ENCODE data around the gene NRCAM. TPM values are rescaled to one million over a fixed set of nuclear protein-coding genes. Genes with fewer than 3 reads are reported as not detected.
"Not testable (repeated sequence)": the region's sequence is repeated elsewhere in the genome, so short reads cannot be mapped to it uniquely, and the experiment has no call there.

Gene NRCAM
- 1 to 10 TPM in 3 of 4 donors, under 1 TPM in 1; 0.85 to 4.1 (median 2.6) TPM for total RNA-seq

DNA sequence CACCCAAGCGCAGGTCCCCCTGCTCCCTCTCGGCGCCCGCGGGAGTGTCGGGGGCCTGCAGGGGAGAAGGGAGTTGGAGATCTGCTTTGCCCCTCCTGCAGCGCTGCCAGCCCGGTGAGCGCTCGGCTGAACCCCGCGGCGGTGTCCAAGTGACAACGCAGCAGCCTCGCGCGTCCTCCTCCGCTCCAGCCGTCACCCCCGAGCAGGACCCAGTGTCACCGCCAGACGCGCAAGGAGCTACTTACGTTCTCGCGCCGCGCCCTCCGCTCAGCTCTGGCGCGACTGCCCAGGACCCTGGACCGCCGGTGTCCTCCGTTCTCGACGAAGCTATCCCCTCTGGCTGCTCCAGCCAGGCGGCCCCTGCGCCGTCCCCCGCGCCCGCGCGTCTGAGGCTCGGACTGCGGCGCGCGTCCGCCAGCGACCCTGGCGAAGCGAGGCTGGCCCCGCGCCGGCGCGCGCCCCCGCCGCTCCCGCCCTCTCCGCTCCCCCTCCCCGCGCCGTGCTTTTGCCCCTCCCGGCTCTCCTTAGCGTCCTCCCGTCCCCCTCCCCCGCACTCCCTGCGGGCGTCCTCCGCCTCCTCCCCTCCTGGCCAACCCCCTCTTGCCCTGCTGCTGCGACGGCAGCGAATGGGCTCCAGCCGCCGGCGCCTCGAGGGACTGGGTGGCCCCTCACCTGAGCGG is at the start of gene NRCAM:
Gene NRCAM, minus strand, starts transcription at position 439 of the 680 bp plus-strand sequence. CDS start 216,372 bp downstream, outside the sequence.
- TF ChIP-seq CTCF (IDR thresholded peaks at IDR 0.05): no peak
- TF ChIP-seq POLR2A (IDR thresholded peaks at IDR 0.05): no peak

GRCh38 chr7:108504576-108504975 is 48.3 kb upstream of the NRCAM start:
- DNase-seq, H3K9me3 ChIP-seq, H3K4me1 ChIP-seq, H3K4me3 ChIP-seq, H3K27me3 ChIP-seq: not testable (repeated sequence)
- Histone ChIP-seq H3K36me3 (peaks cover 0 to 28% (median 0%) of the 10 kb centered on the region in 3 donors), H3K27ac (peak overlapping the region in 2 of 4 donors; percentile 66 to 71)

More for the DNA sequence above, at the start of gene NRCAM:
- peaks cover 0 to 13% of the 10 kb centered on the region in 2 donors for H3K27me3 ChIP-seq
- peak in 1 of 3 donors; percentile 53 for DNase-seq
- peak within 1 kb of the TSS; percentile 28 to 54 (median 50) for H3K4me3 ChIP-seq
- no peaks in the 10 kb centered on the region for H3K9me3 ChIP-seq
- peaks cover 0 to 22% (median 6%) of the 10 kb centered on the region in 4 donors for H3K4me1 ChIP-seq
- no peaks in the 10 kb centered on the region for H3K36me3 ChIP-seq
- H3K27ac ChIP-seq: no peak within 1 kb of the TSS

DNA sequence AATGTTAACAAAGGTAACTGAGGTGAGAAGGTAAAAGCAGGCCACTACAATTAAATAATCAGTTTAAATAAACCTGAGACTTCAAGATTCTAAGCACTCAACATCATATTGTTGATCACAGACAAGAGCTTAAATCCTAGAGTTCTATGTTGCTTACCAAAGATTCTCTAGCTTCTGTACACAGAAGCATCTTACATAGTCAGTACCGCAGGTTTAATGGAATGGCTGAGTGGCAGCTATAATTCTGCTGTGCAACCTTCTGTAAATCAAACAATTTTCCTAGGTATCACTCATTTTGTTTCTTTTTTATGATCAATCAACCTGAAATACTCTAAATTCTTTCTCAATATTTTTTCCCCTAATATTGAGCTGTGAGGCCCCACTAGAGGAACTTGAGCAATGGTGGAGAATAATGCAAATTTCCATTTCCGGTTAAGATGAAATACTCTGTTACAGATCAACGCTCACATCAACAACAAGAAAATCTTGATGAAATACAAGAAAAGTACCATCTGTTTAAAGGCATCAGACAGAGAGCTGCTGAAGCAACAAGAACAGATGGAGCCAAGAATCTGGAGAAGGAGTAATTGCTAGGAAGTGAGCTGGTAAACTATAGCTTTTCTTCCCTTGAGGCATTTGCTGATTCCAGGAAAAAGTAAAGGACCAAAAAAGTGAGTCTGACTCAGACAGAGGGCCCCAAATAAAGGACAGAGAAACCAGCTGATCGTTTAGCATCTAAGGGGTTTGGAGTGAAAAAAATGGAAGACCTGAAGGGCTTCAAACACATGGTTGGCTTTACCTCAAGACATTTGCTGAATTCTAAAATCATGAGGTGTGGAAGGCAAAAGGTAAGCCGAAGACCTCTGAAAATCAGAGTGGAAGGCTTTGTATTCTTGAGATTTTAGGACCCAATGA is 47.1 kb upstream of the NRCAM start:
- Histone ChIP-seq H3K36me3 (peaks cover 0 to 29% (median 0%) of the 10 kb centered on the region in 3 donors), H3K4me1 (no peaks in the 10 kb centered on the region), H3K27ac (peak overlapping the region in 2 of 4 donors; percentile 66 to 71), H3K27me3 (no peaks in the 10 kb centered on the region), H3K9me3 (no peaks in the 10 kb centered on the region), H3K4me3 (no peak overlapping the region)
- DNase-seq: no peak
- TF ChIP-seq CTCF (IDR thresholded peaks at IDR 0.05) (no peak), POLR2A (IDR thresholded peaks at IDR 0.05) (no peak)

- Histone ChIP-seq H3K4me1 (no peaks in the 10 kb centered on the region), H3K27ac (no peak overlapping the region), H3K36me3 (peaks cover 0 to 40% (median 0%) of the 10 kb centered on the region in 3 donors), H3K9me3 (no peaks in the 10 kb centered on the region), H3K27me3 (no peaks in the 10 kb centered on the region), H3K4me3 (no peak overlapping the region)
- DNase-seq: no peak
- TF ChIP-seq CTCF (IDR thresholded peaks at IDR 0.05) (no peak), POLR2A (IDR thresholded peaks at IDR 0.05) (no peak)
Observed at GRCh38 chr7:108499566-108499965, 43.3 kb upstream of the NRCAM start.

DNA sequence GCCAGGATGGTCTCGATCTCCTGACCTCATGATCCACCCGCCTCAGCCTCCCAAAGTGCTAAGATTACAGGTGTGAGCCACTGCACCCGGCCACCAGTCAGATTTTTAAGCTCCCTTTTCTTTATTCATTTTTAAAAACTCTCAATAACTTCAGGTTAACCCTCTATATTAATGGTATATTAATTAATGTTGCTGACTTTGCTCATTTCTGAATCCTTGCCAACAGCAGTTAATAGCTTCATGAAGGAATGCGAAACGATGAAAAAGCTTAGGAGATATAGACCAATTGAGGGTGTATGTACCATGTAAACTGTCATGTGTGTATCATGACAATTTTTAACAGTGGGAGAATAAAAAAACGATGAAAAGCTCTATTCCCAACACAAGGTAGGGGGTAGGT is 42.2 kb upstream of the NRCAM start:
- TF ChIP-seq CTCF (IDR thresholded peaks at IDR 0.05) (no peak), POLR2A (IDR thresholded peaks at IDR 0.05) (no peak)
- Histone ChIP-seq H3K9me3 (no peaks in the 10 kb centered on the region), H3K27me3 (no peaks in the 10 kb centered on the region), H3K27ac (no peak overlapping the region), H3K4me3 (no peak overlapping the region), H3K4me1 (no peaks in the 10 kb centered on the region), H3K36me3 (peaks cover 0 to 50% (median 0%) of the 10 kb centered on the region in 3 donors)
- DNase-seq: no peak
